Sigmoid colon (tissue), 4 donors: ENCODE data around the gene CES5A.

Experiments
- CTCF ChIP-seq, 4 experiments: fragments of 450-650 bp in 3 of 4; fragments of 200-600 bp in 1 of 4; IDR thresholded peaks; one replicate each; pipeline ENCODE4 v1.5.1; 2016 to 2019; ENCODE audit warnings: antibody characterized with exemption in 4 of 4, mild to moderate bottlenecking in 3 of 4, moderate library complexity in 2 of 4
- EP300 ChIP-seq, 4 donors: sonication (generic); formaldehyde crosslinking; IDR thresholded peaks; one replicate each; pipeline ENCODE4 v1.6.1; 2017; ENCODE audit warnings: antibody characterized with exemption in 4 of 4
- POLR2A ChIP-seq, 2 donors: fragments of 450-650 bp; IDR thresholded peaks; one replicate each; pipeline ENCODE4 v1.6.1; 2016; ENCODE audit warnings: antibody characterized with exemption in 2 of 2, mild to moderate bottlenecking in 2 of 2, moderate library complexity in 2 of 2
- POLR2AphosphoS5 ChIP-seq, 4 donors: sonication (generic); formaldehyde crosslinking; IDR thresholded peaks; one replicate each; pipeline ENCODE4 v1.6.1; 2017; ENCODE audit warnings: antibody characterized with exemption in 4 of 4

- TF ChIP-seq CTCF (IDR thresholded peaks at IDR 0.05) (no peak), POLR2AphosphoS5 (IDR thresholded peaks at IDR 0.05) (no peak), EP300 (IDR thresholded peaks at IDR 0.05) (no peak), POLR2A (IDR thresholded peaks at IDR 0.05) (no peak)
These were observed 13.9 kb downstream of the CES5A start for GRCh38 chr16:55861288-55861687.
